Hematopoietic multipotent progenitor cell treated with erythropoietin and hydrocortisone succinate and interleukin-3 and kit ligand, for 15 days (in vitro differentiated cells): Measurements from ENCODE around the gene LRRC4.

Source experiments
- DNase-seq: peaks from one replicate; pipeline ENCODE4 v3.0.0-alpha.2; 2015; ENCODE audit warnings: low spot score

LRRC4 gene

GRCh38 chr7:128031901-128032604 is 816 bp upstream of the LRRC4 start:
- DNase-seq = peak; percentile 30

GRCh38 chr7:128030263-128030653 is 979 bp downstream of the LRRC4 start:
- no peak for DNase-seq

- DNase-seq = no peak
Observed at GRCh38 chr7:128029405-128029995, 1.7 kb downstream of the LRRC4 start.

GRCh38 chr7:128027485-128027980 is 3.7 kb downstream of the LRRC4 start:
- DNase-seq = no peak

- no peak for DNase-seq
Observed at GRCh38 chr7:128026551-128026950, 4.7 kb downstream of the LRRC4 start.

- DNase-seq = no peak
Observed at GRCh38 chr7:128025819-128026218, 5.4 kb downstream of the LRRC4 start.

GRCh38 chr7:128025380-128025779 is 5.9 kb downstream of the LRRC4 start:
- no peak for DNase-seq

GRCh38 chr7:128024151-128024550 is 7.1 kb downstream of the LRRC4 start:
- DNase-seq = no peak

GRCh38 chr7:128022631-128023532 is 8.4 kb downstream of the LRRC4 start:
- no peak for DNase-seq

- no peak for DNase-seq
Observed at GRCh38 chr7:128021366-128021765, 9.9 kb downstream of the LRRC4 start.

GRCh38 chr7:128020159-128020558 is 11.1 kb downstream of the LRRC4 start:
- DNase-seq = peak; percentile 44

- DNase-seq = no peak
Observed at GRCh38 chr7:128019288-128019687, 11.9 kb downstream of the LRRC4 start.

- DNase-seq = no peak
Observed at GRCh38 chr7:128017862-128018845, 13.1 kb downstream of the LRRC4 start.

- no peak for DNase-seq
Observed at GRCh38 chr7:128017460-128017859, 13.8 kb downstream of the LRRC4 start.

- no peak for DNase-seq
Observed at GRCh38 chr7:128014811-128015210, 16.4 kb downstream of the LRRC4 start.

- no peak for DNase-seq
Observed at GRCh38 chr7:128011131-128011661, 20.0 kb downstream of the LRRC4 start.

- peak; percentile 25 for DNase-seq
Observed at GRCh38 chr7:128010391-128011127, 20.7 kb downstream of the LRRC4 start.

- DNase-seq = no peak
Observed at GRCh38 chr7:128008744-128009143, 22.5 kb downstream of the LRRC4 start.

GRCh38 chr7:128008141-128008540 is 23.1 kb downstream of the LRRC4 start:
- DNase-seq = no peak

- DNase-seq = no peak
Observed at GRCh38 chr7:128007303-128007680, 23.9 kb downstream of the LRRC4 start.
